HG02642 (cell line): Measurements from ENCODE around the gene TNKS1BP1.
"Not testable (repeated sequence)": the region's sequence is repeated elsewhere in the genome, so short reads cannot be mapped to it uniquely, and the experiment has no call there.

Experiments used
- ATAC-seq: cut with Tn5 transposase; IDR thresholded peaks from one replicate; pipeline ENCODE4 v1.9.1; 2021; ENCODE audit warnings: mild to moderate bottlenecking; ENCODE audit not compliant: unreplicated experiment, poor library complexity

The TNKS1BP1 gene

GRCh38 chr11:57357310-57357709 is 32.6 kb upstream of the TNKS1BP1 start:
- ATAC-seq = no peak

GRCh38 chr11:57356268-57356667 is 31.5 kb upstream of the TNKS1BP1 start:
- no peak for ATAC-seq

- no peak for ATAC-seq
These were observed 29.9 kb upstream of the TNKS1BP1 start for GRCh38 chr11:57354699-57355098.

GRCh38 chr11:57353852-57354251 is 29.1 kb upstream of the TNKS1BP1 start:
- ATAC-seq = no peak

- no peak for ATAC-seq
These were observed 28.7 kb upstream of the TNKS1BP1 start for GRCh38 chr11:57353446-57353845.

GRCh38 chr11:57353036-57353435 is 28.3 kb upstream of the TNKS1BP1 start:
- ATAC-seq = no peak

- no peak for ATAC-seq
These were observed 24.9 kb upstream of the TNKS1BP1 start for GRCh38 chr11:57349491-57350274.

GRCh38 chr11:57348636-57349313 is 24.0 kb upstream of the TNKS1BP1 start:
- ATAC-seq = no peak

GRCh38 chr11:57348052-57348451 is 23.3 kb upstream of the TNKS1BP1 start:
- ATAC-seq = no peak

- no peak for ATAC-seq
These were observed 22.6 kb upstream of the TNKS1BP1 start for GRCh38 chr11:57347336-57347735.

GRCh38 chr11:57345555-57346211 is 20.9 kb upstream of the TNKS1BP1 start:
- peak; percentile 77 for ATAC-seq

- no peak for ATAC-seq
These were observed 20.1 kb upstream of the TNKS1BP1 start for GRCh38 chr11:57344826-57345225.

- ATAC-seq = no peak
These were observed 19.1 kb upstream of the TNKS1BP1 start for GRCh38 chr11:57343825-57344224.

GRCh38 chr11:57342702-57343101 is 17.9 kb upstream of the TNKS1BP1 start:
- ATAC-seq = no peak

- no peak for ATAC-seq
These were observed 16.6 kb upstream of the TNKS1BP1 start for GRCh38 chr11:57341250-57341808.

GRCh38 chr11:57340039-57340615 is 15.4 kb upstream of the TNKS1BP1 start:
- no peak for ATAC-seq

GRCh38 chr11:57339328-57339727 is 14.6 kb upstream of the TNKS1BP1 start:
- no peak for ATAC-seq

GRCh38 chr11:57338142-57338541 is 13.4 kb upstream of the TNKS1BP1 start, which contains the start of gene P2RX3:
Gene P2RX3 (plus strand): TSS chr11:57338352. CDS start chr11:57338551, 199 bp downstream.
- ATAC-seq = no peak

- not testable (repeated sequence) for ATAC-seq
These were observed 12.1 kb upstream of the TNKS1BP1 start for GRCh38 chr11:57336856-57337255.

GRCh38 chr11:57336111-57336666 is 11.4 kb upstream of the TNKS1BP1 start:
- ATAC-seq = no peak
